ENCODE data around the gene UGCG. TPM values are rescaled to one million over a fixed set of nuclear protein-coding genes. Genes with fewer than 3 reads are reported as not detected.

UGCG gene
- total RNA-seq, 1 experiment from 2014 or later, result 46.0 TPM

DNA sequence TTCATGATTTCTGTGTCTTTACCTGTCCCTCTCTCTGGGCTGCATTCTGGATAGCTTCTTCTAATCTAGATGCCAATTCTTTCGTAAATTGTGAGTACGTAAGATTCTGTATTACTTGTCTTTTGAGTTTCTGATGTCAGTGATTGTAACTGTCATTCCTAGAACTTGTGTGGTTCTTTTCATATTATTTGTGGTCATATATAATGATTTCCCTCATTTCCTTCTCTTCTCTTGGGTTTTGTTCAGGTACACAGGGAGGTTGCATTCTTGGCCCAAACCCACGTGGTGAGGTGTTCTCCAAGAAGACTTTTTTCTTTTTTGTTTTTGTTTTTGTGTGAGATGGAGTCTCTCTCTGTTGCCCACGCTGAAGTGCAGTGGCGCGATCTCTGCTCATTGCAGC is 13.8 kb downstream of the UGCG start:
- H3K4me1 ChIP-seq (ENCODE audit: control insufficient read depth, insufficient read depth, low read length), result peaks cover 70% of the 10 kb centered on the region
- BruUV-seq (replicated peaks), result no TSS peak
- ChIA-PET CTCF (no interaction called here), POLR2A (no interaction called here)
- H3K36me3 ChIP-seq (ENCODE audit: control insufficient read depth, insufficient read depth, low read length), result 0 out of 2 replicates have a peak, but pooled peaks cover 1% of the 10 kb centered on the region
- H3K27ac ChIP-seq (ENCODE audit: low read length), result peak overlapping the region; percentile 13; the same call in 1 of the 2 replicates
- DNase-seq (ENCODE audit: low read depth, low spot score) (no peak), ATAC-seq (no peak)
- in situ Hi-C loops (cut with HindIII; ENCODE audit: low pct_unique_long_range_greater_than_20kb, low sequenced_read_pairs), result no loop called here
- TF ChIP-seq SIN3A (IDR thresholded peaks at IDR 0.05; ENCODE audit: borderline replicate concordance, insufficient read depth, low read depth, low read length) (no peak), TCF7L2 (IDR thresholded peaks at IDR 0.05; ENCODE audit: low read depth, low read length) (no peak), POLR2AphosphoS5 (IDR thresholded peaks at IDR 0.05; ENCODE audit: low read depth, low read length) (no peak)
- TF ChIP-seq, protein P1, sequence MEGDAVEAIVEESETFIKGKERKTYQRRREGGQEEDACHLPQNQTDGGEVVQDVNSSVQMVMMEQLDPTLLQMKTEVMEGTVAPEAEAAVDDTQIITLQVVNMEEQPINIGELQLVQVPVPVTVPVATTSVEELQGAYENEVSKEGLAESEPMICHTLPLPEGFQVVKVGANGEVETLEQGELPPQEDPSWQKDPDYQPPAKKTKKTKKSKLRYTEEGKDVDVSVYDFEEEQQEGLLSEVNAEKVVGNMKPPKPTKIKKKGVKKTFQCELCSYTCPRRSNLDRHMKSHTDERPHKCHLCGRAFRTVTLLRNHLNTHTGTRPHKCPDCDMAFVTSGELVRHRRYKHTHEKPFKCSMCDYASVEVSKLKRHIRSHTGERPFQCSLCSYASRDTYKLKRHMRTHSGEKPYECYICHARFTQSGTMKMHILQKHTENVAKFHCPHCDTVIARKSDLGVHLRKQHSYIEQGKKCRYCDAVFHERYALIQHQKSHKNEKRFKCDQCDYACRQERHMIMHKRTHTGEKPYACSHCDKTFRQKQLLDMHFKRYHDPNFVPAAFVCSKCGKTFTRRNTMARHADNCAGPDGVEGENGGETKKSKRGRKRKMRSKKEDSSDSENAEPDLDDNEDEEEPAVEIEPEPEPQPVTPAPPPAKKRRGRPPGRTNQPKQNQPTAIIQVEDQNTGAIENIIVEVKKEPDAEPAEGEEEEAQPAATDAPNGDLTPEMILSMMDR (IDR thresholded peaks at IDR 0.05), result no peak
- TF ChIP-seq, protein P2, sequence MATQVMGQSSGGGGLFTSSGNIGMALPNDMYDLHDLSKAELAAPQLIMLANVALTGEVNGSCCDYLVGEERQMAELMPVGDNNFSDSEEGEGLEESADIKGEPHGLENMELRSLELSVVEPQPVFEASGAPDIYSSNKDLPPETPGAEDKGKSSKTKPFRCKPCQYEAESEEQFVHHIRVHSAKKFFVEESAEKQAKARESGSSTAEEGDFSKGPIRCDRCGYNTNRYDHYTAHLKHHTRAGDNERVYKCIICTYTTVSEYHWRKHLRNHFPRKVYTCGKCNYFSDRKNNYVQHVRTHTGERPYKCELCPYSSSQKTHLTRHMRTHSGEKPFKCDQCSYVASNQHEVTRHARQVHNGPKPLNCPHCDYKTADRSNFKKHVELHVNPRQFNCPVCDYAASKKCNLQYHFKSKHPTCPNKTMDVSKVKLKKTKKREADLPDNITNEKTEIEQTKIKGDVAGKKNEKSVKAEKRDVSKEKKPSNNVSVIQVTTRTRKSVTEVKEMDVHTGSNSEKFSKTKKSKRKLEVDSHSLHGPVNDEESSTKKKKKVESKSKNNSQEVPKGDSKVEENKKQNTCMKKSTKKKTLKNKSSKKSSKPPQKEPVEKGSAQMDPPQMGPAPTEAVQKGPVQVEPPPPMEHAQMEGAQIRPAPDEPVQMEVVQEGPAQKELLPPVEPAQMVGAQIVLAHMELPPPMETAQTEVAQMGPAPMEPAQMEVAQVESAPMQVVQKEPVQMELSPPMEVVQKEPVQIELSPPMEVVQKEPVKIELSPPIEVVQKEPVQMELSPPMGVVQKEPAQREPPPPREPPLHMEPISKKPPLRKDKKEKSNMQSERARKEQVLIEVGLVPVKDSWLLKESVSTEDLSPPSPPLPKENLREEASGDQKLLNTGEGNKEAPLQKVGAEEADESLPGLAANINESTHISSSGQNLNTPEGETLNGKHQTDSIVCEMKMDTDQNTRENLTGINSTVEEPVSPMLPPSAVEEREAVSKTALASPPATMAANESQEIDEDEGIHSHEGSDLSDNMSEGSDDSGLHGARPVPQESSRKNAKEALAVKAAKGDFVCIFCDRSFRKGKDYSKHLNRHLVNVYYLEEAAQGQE (IDR thresholded peaks at IDR 0.05; ENCODE audit: insufficient read depth in 1 of 2, low read depth in 2 of 2, low read length in 1 of 2), result no peak
- intact Hi-C loops (cut with micrococcal nuclease; ENCODE audit: unreplicated experiment), result no loop called here
- no peak overlapping the region for H3K4me3 ChIP-seq (ENCODE audit: low read depth in 2 of 2, low read length in 2 of 2)
- no peaks in the 10 kb centered on the region for H3K9me3 ChIP-seq (ENCODE audit: control insufficient read depth, insufficient read depth, low read depth, low read length)
- H3K27me3 ChIP-seq (ENCODE audit: control insufficient read depth, insufficient read depth, low read length), result no peaks in the 10 kb centered on the region

DNA sequence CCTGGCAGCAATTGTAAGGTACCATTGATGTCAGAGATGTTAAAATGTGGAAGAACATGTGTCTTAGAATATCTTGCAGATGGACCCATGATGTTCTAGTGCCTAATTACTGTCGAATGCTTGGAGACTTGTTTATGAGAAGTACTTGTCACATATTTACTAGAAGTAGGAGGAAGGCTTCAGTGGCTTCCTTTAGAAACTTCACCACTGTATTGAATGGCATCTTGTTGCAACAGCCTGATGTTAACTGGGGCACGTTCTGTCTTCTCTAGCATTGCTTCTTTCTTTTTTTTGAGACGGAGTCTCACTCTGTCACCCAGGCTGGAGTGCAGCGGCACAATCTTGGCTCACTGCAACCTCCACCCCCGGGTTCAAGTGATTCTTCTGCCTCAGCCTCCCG is 16.5 kb downstream of the UGCG start:
- Histone ChIP-seq H3K27ac (ENCODE audit: low read length) (no peak overlapping the region), H3K4me3 (ENCODE audit: low read depth in 2 of 2, low read length in 2 of 2) (no peak overlapping the region), H3K9me3 (ENCODE audit: control insufficient read depth, insufficient read depth, low read depth, low read length) (no peaks in the 10 kb centered on the region), H3K27me3 (ENCODE audit: control insufficient read depth, insufficient read depth, low read length) (no peaks in the 10 kb centered on the region), H3K4me1 (ENCODE audit: control insufficient read depth, insufficient read depth, low read length) (peaks cover 65% of the 10 kb centered on the region), H3K36me3 (ENCODE audit: control insufficient read depth, insufficient read depth, low read length) (peaks cover 2% of the 10 kb centered on the region; the same call in 1 of the 2 replicates)
- intact Hi-C loops (cut with micrococcal nuclease; ENCODE audit: unreplicated experiment) (no loop called here), in situ Hi-C loops (cut with HindIII; ENCODE audit: low pct_unique_long_range_greater_than_20kb, low sequenced_read_pairs) (no loop called here)
- TF ChIP-seq, protein P1 (IDR thresholded peaks at IDR 0.05), result no peak
- TF ChIP-seq SIN3A (IDR thresholded peaks at IDR 0.05; ENCODE audit: borderline replicate concordance, insufficient read depth, low read depth, low read length), result no peak
- TF ChIP-seq, protein P2 (IDR thresholded peaks at IDR 0.05; ENCODE audit: insufficient read depth in 1 of 2, low read depth in 2 of 2, low read length in 1 of 2), result no peak
- no peak for TF ChIP-seq POLR2AphosphoS5 (IDR thresholded peaks at IDR 0.05; ENCODE audit: low read depth, low read length)
- no peak for TF ChIP-seq TCF7L2 (IDR thresholded peaks at IDR 0.05; ENCODE audit: low read depth, low read length)
- DNase-seq (ENCODE audit: low read depth, low spot score), result no peak
- no TSS peak for BruUV-seq (replicated peaks)
- POLR2A ChIA-PET, result no interaction called here
- ATAC-seq, result no peak; the same call in 1 of the 2 replicates
- CTCF ChIA-PET, result interaction anchor here (0.6 kb wide), 1 partner anchor 161 kb away, joined by 11 read pairs; no protein-coding TSS in a partner anchor
